ENCODE measurements around the gene CCNC.

CCNC gene

DNA sequence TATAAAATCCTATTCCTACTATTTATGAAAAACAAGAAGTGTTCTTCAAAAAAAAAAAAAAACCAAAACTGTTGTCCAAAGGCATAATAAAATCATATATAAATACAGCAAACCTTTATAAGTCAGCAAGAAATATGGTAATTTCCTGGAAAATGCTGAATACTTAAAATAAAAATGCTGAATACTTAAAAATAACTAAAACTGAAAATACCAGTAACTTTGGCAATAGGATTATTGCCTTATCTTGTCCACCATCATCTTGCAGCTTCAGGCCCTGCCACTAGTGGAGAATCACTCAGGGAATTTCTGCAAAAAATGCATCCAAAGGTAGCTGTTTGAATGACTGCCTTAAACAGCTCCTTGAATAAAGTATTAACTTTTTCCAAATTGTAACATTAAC is 24.5 kb downstream of the CCNC start:
- no peak for DNase-seq

DNA sequence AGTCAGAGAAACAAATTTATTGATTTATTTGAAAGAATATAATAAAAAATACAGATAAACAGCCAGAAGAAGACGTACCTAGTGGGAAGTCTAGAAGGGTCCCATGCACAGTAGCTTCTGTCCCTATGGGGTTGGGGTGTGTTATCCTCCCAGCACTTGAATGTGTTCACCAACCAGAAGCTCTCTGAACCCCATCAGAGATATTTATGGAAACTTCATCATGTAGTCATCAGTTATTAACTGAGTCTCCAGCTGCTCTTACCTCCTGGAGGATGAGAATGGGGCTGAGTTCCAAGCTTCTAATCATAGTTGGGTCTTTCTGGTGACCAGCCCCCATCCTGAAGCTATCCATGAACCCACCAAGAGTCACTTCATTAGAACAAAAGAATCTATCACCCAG is 37.8 kb downstream of the CCNC start:
- DNase-seq = no peak

DNA sequence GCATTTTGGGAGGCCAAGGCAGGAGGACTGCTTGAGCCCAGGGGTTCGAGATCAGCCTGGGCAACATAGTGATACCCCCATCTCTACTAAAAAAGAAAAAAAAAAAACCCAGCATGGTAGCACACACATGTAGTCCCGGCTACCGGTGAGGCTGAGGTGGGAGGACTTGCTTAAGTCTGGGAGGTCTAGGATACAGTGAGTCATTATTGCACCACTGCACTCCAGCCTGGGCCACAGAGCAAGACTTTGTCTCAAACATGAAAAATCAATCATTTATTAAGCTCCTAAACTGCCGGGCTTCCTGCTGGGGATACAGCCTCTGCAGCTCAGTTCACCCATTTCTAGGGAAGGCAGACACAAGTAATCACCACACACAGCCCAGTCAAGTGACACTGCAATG is 45.9 kb downstream of the CCNC start:
- no peak for DNase-seq

DNA sequence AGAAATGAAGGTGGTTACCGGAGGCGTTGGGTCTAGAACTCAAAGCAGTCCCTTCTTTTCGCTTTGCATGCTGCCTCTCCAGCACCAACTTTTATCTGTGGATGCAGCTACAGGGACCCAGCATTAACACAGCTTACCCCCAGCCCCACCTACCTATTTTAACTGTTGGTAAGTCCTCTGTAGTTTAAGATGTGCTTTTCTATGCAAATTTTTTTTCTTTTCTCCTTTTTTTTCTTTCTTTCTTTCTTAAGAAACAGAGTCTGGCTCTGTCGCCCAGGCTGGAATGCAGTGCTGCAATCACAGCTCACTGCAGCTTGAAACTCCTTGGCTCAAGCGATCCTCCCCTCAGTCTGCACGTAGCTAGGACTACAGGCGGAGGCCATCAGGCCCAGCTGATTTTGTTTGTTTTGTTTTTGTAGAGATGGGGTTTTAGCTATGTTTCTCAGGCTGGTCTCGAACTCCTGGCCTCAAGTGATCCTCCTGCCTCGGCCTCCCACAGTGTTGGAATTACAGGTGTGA is 46.8 kb downstream of the CCNC start:
- no peak for DNase-seq

DNA sequence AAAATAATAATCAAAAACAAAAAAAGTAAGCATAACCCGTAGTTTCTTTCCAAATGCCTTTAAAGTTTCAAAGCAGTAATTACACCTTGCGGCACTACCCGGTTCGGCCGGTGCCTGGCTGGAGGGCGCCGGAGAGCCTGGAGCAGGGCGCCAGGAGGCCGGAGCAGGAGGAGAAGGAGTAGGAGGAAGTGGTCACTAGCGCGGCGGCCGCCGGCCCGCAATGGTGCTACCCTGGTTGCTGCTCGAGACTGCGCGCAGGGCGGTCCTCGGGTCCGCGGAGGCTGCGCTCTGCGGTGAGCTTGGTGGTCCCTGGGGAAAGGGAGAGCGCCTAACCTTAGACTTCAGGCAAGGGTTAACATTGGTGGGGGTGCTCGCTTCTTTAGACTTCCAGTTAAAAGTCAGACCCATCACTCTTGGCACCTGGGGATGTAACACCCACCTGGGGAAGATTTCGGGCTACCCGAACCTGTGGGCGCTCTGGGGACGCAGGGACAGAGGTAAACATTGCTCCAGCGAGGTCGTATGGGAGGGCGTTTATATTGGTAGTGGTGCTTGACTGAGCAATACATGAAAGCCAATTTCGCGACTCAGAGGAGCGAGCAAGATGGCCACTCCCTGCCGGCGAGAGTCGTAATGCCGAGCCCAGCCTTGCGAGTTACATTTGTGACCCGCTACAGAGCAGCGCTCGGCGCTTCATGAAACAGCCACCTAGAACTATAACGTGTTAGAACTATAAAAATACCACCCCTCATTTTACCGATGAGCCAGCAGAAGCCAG is 47.4 kb downstream of the CCNC start:
- peak; percentile 76 for DNase-seq

DNA sequence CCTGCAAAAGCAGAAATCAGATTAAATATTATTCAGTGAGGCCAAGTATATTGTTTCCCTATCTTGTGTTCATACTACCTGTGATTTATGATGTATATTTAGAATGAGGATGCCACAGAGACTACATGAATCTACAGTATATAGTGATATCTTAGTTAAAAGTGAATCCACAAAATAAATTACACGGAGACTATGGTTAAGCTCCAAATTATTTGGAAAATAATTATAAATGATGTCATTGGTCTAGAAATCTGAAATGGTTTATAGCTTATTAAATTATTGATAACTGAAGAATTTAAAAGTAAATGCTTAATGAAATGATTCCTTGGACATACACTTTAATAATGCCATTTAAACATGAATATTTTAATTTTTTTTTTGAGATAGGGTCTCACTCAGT is 49.0 kb downstream of the CCNC start:
- DNase-seq = no peak

DNA sequence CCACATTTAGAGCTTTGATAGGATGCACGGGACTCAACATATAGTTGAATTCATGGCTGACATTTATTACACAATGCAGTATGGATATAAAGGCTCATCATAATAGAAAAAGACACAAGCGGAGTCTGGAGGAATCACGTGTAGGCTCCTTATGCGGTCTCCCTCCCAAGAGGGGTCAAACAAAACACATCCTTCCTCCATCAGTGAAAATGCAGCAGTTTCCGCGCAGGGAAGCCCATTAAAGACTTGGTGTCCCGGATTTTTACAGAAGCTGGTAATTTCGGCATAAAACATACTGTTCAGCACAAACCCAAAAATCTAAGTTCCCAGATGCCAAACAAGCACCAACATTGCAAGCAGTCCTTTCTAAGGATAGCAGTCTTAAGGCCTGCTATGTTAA is 54.4 kb downstream of the CCNC start:
- DNase-seq = no peak

DNA sequence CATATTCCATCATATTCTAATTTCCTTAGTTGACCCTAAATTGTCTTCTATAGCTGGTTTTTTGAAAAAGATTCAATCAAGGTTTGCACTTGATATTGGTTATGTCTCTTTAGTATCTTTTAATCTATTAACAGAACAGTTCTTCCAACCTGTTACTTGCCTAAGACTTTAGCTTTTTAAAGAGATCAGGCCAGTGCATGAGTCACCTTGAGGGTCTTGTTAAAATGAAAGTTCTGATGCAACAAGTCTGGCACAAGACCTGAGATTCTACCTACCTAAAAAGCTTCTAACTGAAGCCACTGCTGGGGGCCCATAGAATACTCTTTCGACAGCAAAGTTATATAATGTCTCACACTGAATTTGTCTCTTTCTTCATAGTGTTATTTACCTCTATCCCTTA is 56.4 kb downstream of the CCNC start:
- DNase-seq = no peak

DNA sequence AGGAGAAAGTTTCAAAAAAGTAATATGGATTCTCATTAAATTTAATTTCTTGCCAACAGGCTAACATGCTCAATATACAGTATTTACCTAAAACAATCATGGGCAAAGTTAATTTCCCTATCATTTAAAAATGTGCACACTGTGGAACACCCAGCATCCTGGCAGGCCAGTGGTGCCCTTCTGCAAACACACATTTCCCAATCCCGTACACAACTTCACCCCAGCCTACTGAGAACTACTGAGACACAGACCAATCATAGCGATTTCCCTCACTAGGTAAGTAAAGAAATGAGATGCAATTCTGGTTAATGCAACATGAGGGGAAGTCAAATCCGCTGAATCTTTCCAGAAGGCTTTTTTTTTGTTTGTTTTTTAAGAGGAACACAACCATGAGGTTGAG is 60.8 kb downstream of the CCNC start:
- no peak for DNase-seq

DNA sequence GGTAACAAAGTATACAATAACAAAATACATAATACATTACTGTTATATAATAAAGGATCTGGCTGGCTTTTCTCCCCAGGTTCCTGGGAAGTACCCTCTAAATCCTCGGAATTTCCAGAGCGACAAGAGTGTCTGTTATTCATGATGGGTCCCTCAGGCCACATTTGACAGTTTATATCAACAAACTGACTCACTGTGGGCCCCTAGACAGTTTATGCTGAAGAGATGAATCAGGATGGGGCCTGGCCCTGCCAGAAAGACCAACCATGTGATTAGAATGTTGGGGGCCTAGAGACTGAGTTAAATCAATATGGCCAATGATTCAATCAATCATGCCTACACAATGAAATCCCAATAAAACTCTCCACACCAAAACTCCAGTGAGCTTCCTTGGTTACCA is 66.7 kb downstream of the CCNC start:
- DNase-seq = no peak

DNA sequence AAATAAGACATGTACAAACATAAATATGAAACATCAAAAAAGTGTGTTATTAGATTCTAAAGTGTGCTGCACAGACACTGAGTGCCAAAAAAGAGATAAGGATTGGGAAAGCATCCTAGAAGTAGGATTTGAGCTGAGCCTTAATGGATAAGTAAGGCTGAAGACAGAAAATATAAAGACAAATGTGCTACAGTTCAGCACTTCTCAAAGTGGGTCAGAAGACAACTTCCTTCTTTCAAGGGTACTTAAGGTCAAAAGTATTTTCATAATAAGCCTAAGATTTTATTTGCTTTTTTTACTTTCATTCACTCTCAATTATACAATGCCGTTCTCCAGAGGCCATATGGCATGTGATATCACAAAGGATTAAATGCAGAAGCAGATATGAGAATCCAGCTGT is 70.0 kb downstream of the CCNC start:
- no peak for DNase-seq

DNA sequence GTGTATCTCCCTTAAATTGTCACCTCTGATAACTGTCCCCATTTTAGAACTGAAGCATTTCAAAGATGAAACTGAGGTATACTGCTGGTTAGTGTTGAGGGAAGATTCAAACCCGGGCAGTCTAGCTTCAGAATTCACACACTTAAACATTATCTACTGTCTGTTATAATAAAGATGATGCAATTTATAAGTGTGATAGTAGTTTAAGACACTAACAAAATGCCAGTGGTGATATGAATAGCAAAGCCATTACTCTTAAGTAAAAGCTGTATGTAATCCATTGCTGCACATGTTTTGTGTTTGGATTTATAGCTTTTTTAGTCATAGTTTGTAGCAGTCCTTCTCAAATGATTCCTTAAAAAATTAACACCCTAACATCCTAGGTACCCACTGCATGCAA is 73.0 kb downstream of the CCNC start:
- no peak for DNase-seq

All from activated naive CD4-positive, alpha-beta T cell treated with Interleukin-2 at 50 U/mL for 16 hours (primary cell).